ENCODE data around the gene GNPNAT1. TPM values are rescaled to one million over a fixed set of nuclear protein-coding genes. Genes with fewer than 3 reads are reported as not detected.

The GNPNAT1 gene
- 42.8 to 48.9 TPM (median 46.4 TPM) in 5 replicates for total RNA-seq (2022; extraction: Qiagen RNA extraction)

GRCh38 chr14:52791223-52792096, at the start of gene GNPNAT1:
GNPNAT1 (minus strand) TSS chr14:52791607; CDS start chr14:52784650, 6,957 bp downstream.

GRCh38 chr14:52729925-52730708, 61.3 kb downstream of the GNPNAT1 start, which contains the start of gene STYX:
STYX (plus strand) TSS chr14:52730166; CDS start chr14:52730475, 309 bp downstream.

Other genes starting within 250 kb of the GNPNAT1 start
- gene TXNDC16, start 239.1 kb downstream of the GNPNAT1 start, total RNA-seq (2022; extraction: Qiagen RNA extraction) = 0.80 to 1.4 TPM (median 1.2 TPM) in 5 replicates
- gene GPR137C, start 238.8 kb downstream of the GNPNAT1 start, total RNA-seq (2022; extraction: Qiagen RNA extraction) = 0.06 to 0.15 TPM (median 0.08 TPM) in 5 replicates
- gene ERO1A, start 96.0 kb downstream of the GNPNAT1 start, total RNA-seq (2022; extraction: Qiagen RNA extraction) = 46.5 to 53.6 TPM (median 50.4 TPM) in 5 replicates
- gene PSMC6, start 84.4 kb downstream of the GNPNAT1 start, total RNA-seq (2022; extraction: Qiagen RNA extraction) = 75.5 to 107 TPM (median 78.7 TPM) in 5 replicates
- 5.3 to 6.8 TPM (median 6.2 TPM) in 5 replicates for gene STYX, start 61.4 kb downstream of the GNPNAT1 start, total RNA-seq (2022; extraction: Qiagen RNA extraction)
- 37.4 to 52.2 TPM (median 45.1 TPM) in 5 replicates for gene FERMT2, start 159.4 kb upstream of the GNPNAT1 start, total RNA-seq (2022; extraction: Qiagen RNA extraction)